Activated T-cell treated with anti-CD3 and anti-CD28 coated beads for 24 hours (primary cell): Measurements from ENCODE around the gene SULT1B1.

Experiments
- DNase-seq: peaks from one replicate; pipeline ENCODE4 v3.0.0-alpha.2; 2020; ENCODE audit warnings: low read depth

SULT1B1 gene

GRCh38 chr4:69749771-69750170, 10.6 kb downstream of the SULT1B1 start:
- no peak for DNase-seq

GRCh38 chr4:69748173-69748572, 12.2 kb downstream of the SULT1B1 start:
- DNase-seq: no peak

- no peak for DNase-seq
Measured at GRCh38 chr4:69744157-69744478, 16.3 kb downstream of the SULT1B1 start.

GRCh38 chr4:69743476-69744156, 16.8 kb downstream of the SULT1B1 start:
- no peak for DNase-seq

DNA sequence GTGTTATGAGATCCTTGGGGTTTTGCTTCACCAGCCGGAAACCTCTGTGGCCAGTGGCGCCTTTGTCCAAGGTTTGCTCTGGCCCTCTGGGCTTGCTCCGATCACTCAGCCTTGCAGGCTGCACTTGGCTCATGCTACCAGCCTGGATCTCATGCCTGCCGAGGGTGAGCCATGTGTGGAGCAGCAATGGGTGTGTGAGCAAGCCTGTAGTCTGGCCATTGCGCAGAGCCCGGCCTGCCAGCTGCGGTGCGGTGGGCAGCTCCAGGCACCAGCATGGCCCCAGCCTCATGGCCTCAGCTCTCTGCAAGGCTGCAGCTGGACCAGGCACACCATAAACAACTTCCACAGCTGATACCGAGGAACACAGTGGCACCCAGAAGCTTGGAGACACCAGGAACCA, 17.8 kb downstream of the SULT1B1 start:
- DNase-seq: no peak

- DNase-seq: no peak
Measured at GRCh38 chr4:69738872-69739271, 21.5 kb downstream of the SULT1B1 start.

- no peak for DNase-seq
Measured at GRCh38 chr4:69735119-69735518, 25.3 kb downstream of the SULT1B1 start.

- DNase-seq: no peak
Measured at GRCh38 chr4:69731847-69732246, 28.6 kb downstream of the SULT1B1 start.

DNA sequence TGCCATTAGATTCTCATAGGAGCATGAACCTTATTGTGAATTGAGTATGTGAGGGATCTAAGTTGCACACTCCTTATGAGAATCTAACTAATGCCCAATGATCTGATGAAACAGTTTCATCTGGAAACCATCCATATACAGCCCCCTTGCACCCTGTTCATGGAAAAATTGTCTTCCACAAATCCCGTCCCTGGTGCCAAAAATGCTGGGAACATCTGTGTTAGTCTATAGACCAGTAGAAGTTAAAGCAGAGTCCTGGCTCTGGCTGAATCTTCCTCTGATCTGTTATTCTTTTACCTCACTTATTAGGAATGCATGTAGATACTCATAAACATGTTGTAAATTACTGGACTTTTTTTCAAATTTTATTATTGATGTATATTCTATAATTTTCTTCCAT, 29.2 kb downstream of the SULT1B1 start:
- DNase-seq: no peak

- no peak for DNase-seq
Measured at GRCh38 chr4:69730002-69730401, 30.4 kb downstream of the SULT1B1 start.

DNA sequence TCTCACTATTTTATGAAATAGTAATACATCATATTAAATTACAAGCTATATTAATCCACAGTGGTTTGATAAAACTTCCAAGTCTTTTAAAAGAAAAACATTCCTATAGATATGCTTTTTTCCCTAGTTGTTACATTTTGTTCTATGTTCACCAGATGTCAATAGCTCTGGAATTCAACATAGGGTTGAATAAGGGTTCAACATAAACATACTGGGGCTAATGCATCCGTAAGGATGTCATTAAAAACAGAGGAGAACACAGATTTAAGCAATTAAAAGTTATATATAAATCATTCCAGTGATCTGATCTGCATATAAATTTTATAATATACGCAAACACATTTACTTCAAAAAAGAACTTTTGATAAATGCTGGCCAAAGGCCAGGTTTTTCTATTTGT, 32.5 kb downstream of the SULT1B1 start:
- no peak for DNase-seq

- DNase-seq: no peak
Measured at GRCh38 chr4:69727426-69727825, 33.0 kb downstream of the SULT1B1 start.

DNA sequence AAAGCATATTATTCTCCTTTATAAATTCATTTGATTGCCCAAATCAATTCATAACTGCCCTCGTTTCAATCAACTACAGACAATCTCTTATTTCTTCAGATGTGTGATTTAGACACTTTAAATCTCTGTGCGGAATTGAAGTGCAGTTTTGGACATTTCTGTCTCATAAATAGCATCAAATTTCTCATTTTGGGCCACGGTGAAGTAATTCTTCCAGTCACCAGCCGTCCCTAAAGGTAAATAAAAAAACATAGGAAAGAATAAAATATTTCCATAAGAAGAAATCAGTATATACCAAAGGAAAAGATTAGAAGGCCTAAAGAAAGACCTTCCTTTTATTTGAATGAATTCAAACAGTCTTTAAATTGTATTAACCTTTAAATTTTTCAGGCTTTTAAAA, 33.4 kb downstream of the SULT1B1 start:
- DNase-seq: no peak

DNA sequence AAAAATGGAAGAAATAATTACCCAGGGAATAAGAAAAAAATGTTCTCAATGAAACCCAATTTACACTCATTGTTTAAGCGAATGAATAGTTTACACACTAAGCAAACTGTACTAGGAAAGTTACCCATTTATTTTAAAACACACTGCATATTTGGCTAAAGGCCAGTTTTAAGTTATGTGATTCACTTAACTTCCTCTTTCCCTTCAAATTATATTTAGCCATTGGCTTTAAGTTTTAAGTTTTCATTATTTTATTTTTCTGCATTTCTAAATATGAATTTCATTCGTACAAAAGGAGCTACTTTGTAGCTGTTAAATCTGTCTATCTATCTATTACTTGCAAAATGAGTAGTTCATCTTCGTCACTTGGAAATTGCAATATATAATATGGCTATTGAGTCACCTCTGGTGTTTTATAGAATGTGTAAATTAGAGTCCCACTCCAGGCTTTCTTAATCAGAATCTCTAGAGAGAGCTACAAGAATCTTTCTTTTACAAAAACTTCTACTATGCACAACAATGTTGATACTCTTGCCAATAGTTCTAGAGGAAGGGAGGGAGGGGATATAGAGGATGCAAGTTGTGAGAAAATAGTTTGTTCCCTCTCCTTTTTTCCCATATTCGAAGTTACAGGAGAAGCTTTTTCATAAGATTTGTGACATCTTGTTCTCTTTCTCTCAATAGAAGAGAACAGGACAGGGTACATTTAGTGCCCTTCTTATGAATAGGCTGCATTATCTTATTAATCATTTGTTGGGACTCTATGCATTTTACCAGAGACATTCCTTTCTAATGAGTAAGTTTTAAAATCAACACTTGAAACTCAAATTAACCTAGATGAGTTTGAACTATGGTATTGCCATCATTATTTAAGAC, 41.8 kb downstream of the SULT1B1 start:
- DNase-seq: no peak

DNA sequence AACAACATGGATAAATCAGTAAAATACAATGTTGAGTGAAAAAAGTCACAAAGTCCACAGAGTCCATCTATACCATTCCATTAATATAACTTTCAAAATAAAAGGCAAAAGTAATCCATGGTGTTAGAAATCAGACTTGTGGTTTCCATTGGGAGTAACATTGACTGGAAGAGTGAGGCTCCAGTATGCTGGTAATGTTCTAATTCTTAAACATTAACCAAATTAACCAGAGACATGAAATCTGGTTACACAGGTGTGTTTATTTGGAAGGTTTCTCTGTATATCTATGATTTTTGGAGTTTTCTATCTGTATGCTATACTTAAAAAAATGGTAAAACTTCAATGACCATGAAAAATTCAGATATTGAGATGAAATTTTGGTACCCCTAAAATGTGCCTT, 42.6 kb downstream of the SULT1B1 start:
- DNase-seq: no peak

GRCh38 chr4:69716654-69717053, 43.8 kb downstream of the SULT1B1 start:
- no peak for DNase-seq

DNA sequence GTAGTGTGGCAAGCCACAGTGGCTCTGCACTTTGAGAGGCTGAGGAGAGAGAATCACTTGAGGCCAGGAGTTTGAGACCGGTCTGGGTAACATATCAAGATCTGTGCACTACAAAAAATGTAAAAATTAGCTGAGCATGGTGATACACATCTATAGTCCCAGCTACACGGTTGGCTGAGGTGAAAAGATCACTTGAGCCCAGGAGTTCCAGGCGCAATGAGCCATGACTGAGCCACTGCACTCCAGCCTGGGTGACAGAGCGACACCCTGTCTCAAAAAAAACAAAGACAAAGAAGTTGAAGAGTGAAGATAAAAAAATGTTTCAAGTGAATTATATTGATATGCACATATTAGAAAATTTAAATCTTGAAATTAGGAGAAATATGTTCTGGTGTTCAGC, 46.3 kb downstream of the SULT1B1 start:
- no peak for DNase-seq

DNA sequence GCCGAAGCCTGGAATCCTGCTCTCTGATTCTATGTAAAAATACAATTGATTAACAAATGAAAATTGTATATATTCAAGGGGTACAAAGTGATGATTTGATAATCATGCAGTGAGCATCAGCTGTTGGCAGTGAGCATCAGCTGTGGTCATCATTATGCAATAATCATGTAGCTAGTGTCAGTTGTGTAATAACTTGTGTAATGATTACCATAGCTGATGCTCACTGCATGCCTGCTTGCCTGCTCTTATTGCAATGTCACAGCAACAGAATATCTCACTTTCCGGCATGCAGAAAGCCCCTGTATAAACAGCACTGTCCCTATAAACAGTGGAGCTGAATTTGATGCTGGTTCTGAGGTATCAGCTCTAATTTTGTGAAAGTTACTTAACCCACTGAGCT, 46.8 kb downstream of the SULT1B1 start:
- no peak for DNase-seq

DNA sequence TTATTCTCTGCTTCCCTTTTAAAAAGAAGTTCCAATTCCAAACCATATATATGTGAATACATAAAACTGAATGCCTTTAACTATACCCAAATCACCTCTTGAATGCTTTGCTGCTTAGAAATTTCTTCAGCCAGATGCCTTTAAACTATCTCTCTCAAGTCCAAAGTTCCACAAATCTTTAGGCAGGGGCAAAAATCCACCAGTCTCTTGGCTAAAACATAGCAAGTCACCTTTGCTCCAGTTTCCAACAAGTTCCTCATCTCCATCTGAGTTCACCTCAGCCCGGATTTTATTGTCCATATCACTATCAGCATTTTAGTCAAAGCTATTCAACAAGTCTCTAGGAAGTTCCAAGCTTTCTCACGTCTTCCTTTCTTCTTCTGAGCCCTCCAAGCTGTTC, 49.8 kb downstream of the SULT1B1 start:
- DNase-seq: no peak

- no peak for DNase-seq
Measured at GRCh38 chr4:69708211-69708610, 52.2 kb downstream of the SULT1B1 start.

DNA sequence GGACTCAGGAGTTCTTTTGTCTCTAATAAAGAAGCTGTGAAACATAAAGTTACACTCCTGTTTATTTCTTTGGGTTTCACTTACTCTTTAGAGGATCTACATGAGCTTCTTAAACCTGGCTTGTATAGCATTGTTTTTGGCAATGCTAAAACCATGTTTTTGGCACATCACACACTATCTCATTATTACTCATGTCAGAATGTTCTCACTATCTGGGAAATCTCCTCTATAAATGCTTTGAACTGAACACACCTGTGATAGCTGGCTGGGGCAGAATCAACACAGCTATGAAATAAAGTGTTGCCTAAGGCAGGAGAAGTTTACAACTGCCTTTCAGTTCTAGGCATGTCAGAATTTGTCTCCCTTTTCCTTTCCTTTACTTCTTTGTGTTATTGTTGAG, 52.6 kb downstream of the SULT1B1 start:
- no peak for DNase-seq

DNA sequence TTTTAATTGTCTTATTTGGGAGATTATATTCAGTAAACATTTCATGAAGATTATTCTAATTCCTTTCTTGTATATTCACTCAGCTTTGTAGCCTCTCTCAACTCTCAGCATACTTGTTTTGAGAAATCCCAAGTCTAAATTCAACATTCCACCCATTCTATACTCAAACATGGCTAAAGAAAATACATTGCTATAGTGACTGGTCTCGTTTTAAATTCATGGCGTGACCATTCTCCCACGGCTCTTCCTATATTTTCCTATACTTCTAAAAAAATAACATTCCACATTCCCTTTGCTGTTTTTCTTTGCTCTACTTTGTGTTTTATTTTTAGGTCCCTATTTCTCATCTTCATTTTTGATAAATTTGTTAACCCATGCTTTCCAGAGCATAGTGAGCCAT, 58.2 kb downstream of the SULT1B1 start:
- no peak for DNase-seq

DNA sequence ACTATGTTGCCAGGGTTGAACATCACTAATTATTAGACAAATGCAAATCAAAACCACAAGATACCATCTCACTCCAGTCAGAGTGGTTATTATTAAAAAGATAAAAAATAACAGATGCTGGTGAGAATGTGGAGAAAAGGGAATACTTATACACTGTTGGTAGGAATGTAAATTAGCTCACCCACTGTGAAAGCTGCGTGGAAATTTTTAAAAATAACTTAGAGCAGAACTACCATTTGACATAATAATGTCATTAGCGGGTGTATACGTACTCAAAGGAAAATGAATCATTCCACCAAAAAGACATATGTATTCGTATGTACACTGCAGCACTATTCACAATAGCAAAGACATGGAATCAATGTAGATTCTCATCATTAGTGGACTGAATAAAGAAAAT, 58.7 kb downstream of the SULT1B1 start:
- DNase-seq: no peak
